SIG-M5 treated with dmso at 0.1 percent for 504 hours (cell line): ENCODE measurements around the gene ATP5MG.

Source experiments
- DNase-seq: peaks from one replicate; lab custom pipeline; 2025; ENCODE audit not compliant: unreplicated experiment; lab: John Stamatoyannopoulos, UW

The ATP5MG gene

GRCh38 chr11:118441770-118442275, 40.4 kb downstream of the ATP5MG start:
- no peak for DNase-seq

- DNase-seq = no peak
Measured at GRCh38 chr11:118442301-118442700, 40.9 kb downstream of the ATP5MG start.

GRCh38 chr11:118442908-118443589, 41.6 kb downstream of the ATP5MG start:
- DNase-seq = no peak

- DNase-seq = no peak
Measured at GRCh38 chr11:118443590-118444218, 42.3 kb downstream of the ATP5MG start.

GRCh38 chr11:118447423-118447822, 46.0 kb downstream of the ATP5MG start:
- no peak for DNase-seq

- no peak for DNase-seq
Measured at GRCh38 chr11:118448294-118448693, 46.9 kb downstream of the ATP5MG start.

GRCh38 chr11:118449316-118449918, 48.0 kb downstream of the ATP5MG start:
- no peak for DNase-seq

GRCh38 chr11:118450451-118450850, 49.0 kb downstream of the ATP5MG start:
- DNase-seq = no peak
